SK-N-SH (cell line): ENCODE measurements around the gene LRRC25. TPM values are rescaled to one million over a fixed set of nuclear protein-coding genes. Genes with fewer than 3 reads are reported as not detected.
A peak's percentile ranks its signal among the peaks of the same experiment; 100 is the strongest.

Source experiments
- CTCF ChIA-PET: fragments of 300-600, 350-600 bp; formaldehyde crosslinking; extraction: SDS; loops from one replicate; lab custom pipeline; 2021; lab: Yijun Ruan, JAX
- POLR2A ChIA-PET: fragments of 350-600 bp; sonication (Branson Sonifier 250); formaldehyde crosslinking; extraction: SDS; loops from one replicate; lab custom pipeline; 2020; ENCODE audit warnings: antibody characterized with exemption, inconsistent platforms; lab: Yijun Ruan, JAX
- DNase-seq: peaks from one replicate; pipeline ENCODE4 v3.0.0; 2012
- H2AFZ ChIP-seq: fragments of 200-600 bp; sonication (generic); 2 replicates; pipeline ENCODE4 v1.8.1; 2016; ENCODE audit warnings: antibody characterized with exemption, mild to moderate bottlenecking, low read depth
- H3F3A ChIP-seq: fragments of 200-600 bp; sonication (generic); replicated peaks from 2 replicates; pipeline ENCODE3; 2016; ENCODE audit warnings: antibody characterized with exemption, mild to moderate bottlenecking; ENCODE audit not compliant: insufficient read depth
- H3K27ac ChIP-seq, 2 experiments: fragments of 200-500 bp in 1 of 2; fragments of 200-600 bp in 1 of 2; sonication (Bioruptor generic) in 1 of 2; sonication (generic), shearing (Covaris generic) in 1 of 2; 2 replicates each; pipeline versions ENCODE4 v1.5.1 to v1.6.1; 2014 to 2016; ENCODE audit warnings: low read depth in 2 of 2, inconsistent platforms in 1 of 2, low read length in 1 of 2, mild to moderate bottlenecking in 1 of 2, mixed read lengths in 1 of 2
- H3K27me3 ChIP-seq: fragments of 200-600 bp; sonication (generic), shearing (Covaris generic); 2 replicates; pipeline ENCODE4 v1.6.1; 2016; ENCODE audit warnings: mixed run types; ENCODE audit not compliant: insufficient read depth
- H3K36me3 ChIP-seq, 2 experiments: fragments of 200-500 bp in 1 of 2; fragments of 200-600 bp in 1 of 2; sonication (Bioruptor generic) in 1 of 2; sonication (generic) in 1 of 2; replicated peaks in 1 of 2; 2 replicates each; pipeline versions ENCODE3 to v1.5.1; 2014 to 2016; ENCODE audit warnings: low read length in 1 of 2, mild to moderate bottlenecking in 1 of 2; ENCODE audit not compliant: insufficient read depth in 2 of 2, control insufficient read depth in 1 of 2
- H3K4me1 ChIP-seq, 2 experiments: fragments of 200-500 bp in 1 of 2; fragments of 200-600 bp in 1 of 2; sonication (Bioruptor generic) in 1 of 2; sonication (generic), shearing (Covaris generic) in 1 of 2; 2 replicates each; pipeline versions ENCODE4 v1.5.1 to v1.6.1; 2014 to 2016; ENCODE audit warnings: low read depth in 1 of 2, low read length in 1 of 2, mixed run types in 1 of 2; ENCODE audit not compliant: insufficient read depth in 2 of 2, control insufficient read depth in 1 of 2
- H3K4me2 ChIP-seq: fragments of 200-600 bp; sonication (generic), shearing (Covaris generic); 2 replicates; pipeline ENCODE4 v1.6.1; 2017; ENCODE audit warnings: mixed run types
- H3K4me3 ChIP-seq, 2 experiments: fragments of 200-500 bp in 1 of 2; fragments of 200-600 bp in 1 of 2; sonication (Bioruptor generic) in 1 of 2; sonication (generic), shearing (Covaris generic) in 1 of 2; 2 replicates each; pipeline versions ENCODE4 v1.5.1 to v1.8.1; 2014 to 2016; ENCODE audit warnings: low read depth in 2 of 2, inconsistent platforms in 1 of 2, low read length in 1 of 2, mild to moderate bottlenecking in 1 of 2, mixed read lengths in 1 of 2, moderate library complexity in 1 of 2
- H3K79me2 ChIP-seq: fragments of 200-600 bp; sonication (generic); 2 replicates; pipeline ENCODE4 v1.8.1; 2017; ENCODE audit warnings: mild to moderate bottlenecking; ENCODE audit not compliant: insufficient read depth
- H3K9ac ChIP-seq: fragments of 200-600 bp; sonication (generic); 2 replicates; pipeline ENCODE4 v1.6.1; 2017; ENCODE audit warnings: mixed run types
- H3K9me2 ChIP-seq: fragments of 200-600 bp; sonication (generic); 2 replicates; pipeline ENCODE4 v1.6.1; 2017; ENCODE audit warnings: mixed run types
- H3K9me3 ChIP-seq: fragments of 200-600 bp; sonication (generic); 2 replicates; pipeline ENCODE4 v1.6.1; 2017; ENCODE audit warnings: mixed run types, mild to moderate bottlenecking, moderate library complexity
- H4K20me1 ChIP-seq: fragments of 200-600 bp; sonication (generic); 2 replicates; pipeline ENCODE4 v1.6.1; 2017; ENCODE audit warnings: mild to moderate bottlenecking, mixed run types; ENCODE audit not compliant: insufficient read depth
- CHD2 ChIP-seq: fragments of 150-350 bp; IDR thresholded peaks from 2 replicates; pipeline ENCODE4 v1.6.1; 2018; ENCODE audit warnings: low read length; ENCODE audit not compliant: partially characterized antibody
- EP300 ChIP-seq, 2 experiments: IDR thresholded peaks; 2 replicates each; pipeline versions ENCODE4 v1.4.0 to v1.6.1; 2012; ENCODE audit warnings: borderline replicate concordance in 1 of 2, low read depth in 1 of 2, low read length in 1 of 2
- FOSL2 ChIP-seq: IDR thresholded peaks from 2 replicates; pipeline ENCODE4 v1.4.0; 2012; ENCODE audit warnings: low read depth, mild to moderate bottlenecking, moderate library complexity, borderline replicate concordance
- FOXJ3 ChIP-seq: sonication (generic); formaldehyde crosslinking; IDR thresholded peaks from 2 replicates; pipeline ENCODE4 v1.5.1; 2020; ENCODE audit warnings: mild to moderate bottlenecking, missing genetic modification reagents
- GABPA ChIP-seq: IDR thresholded peaks from 2 replicates; pipeline ENCODE4 v1.4.0; 2012; ENCODE audit warnings: low read depth, mild to moderate bottlenecking
- MAX ChIP-seq: IDR thresholded peaks from 2 replicates; pipeline ENCODE4 v1.4.0; 2012; ENCODE audit warnings: low read depth
- MXI1 ChIP-seq: IDR thresholded peaks from 2 replicates; pipeline ENCODE4 v1.6.1; 2012; ENCODE audit warnings: mild to moderate bottlenecking, low read depth, low read length, improper control_type of control experiment
- REST ChIP-seq: IDR thresholded peaks from 2 replicates; pipeline ENCODE4 v1.6.1; 2012; ENCODE audit warnings: mild to moderate bottlenecking, low read depth, low read length, moderate library complexity
- RFX5 ChIP-seq: IDR thresholded peaks from 2 replicates; pipeline ENCODE4 v1.6.1; 2012; ENCODE audit warnings: mild to moderate bottlenecking, improper control_type of control experiment, low read length
- RXRA ChIP-seq: IDR thresholded peaks from 2 replicates; pipeline ENCODE4 v1.4.0; 2012; ENCODE audit warnings: low read depth, mild to moderate bottlenecking, borderline replicate concordance
- TAF1 ChIP-seq: IDR thresholded peaks from 2 replicates; pipeline ENCODE4 v1.6.1; 2012; ENCODE audit warnings: low read depth, mild to moderate bottlenecking, low read length, moderate library complexity, borderline replicate concordance
- USF1 ChIP-seq: IDR thresholded peaks from 2 replicates; pipeline ENCODE4 v1.4.0; 2012; ENCODE audit warnings: low read depth, borderline replicate concordance
- WGBS: methylation state at CpG from one replicate; pipeline ENCODE4 v1.1.6; 2017; ENCODE audit warnings: low lambda C conversion rate; 5-methylcytosine and 5-hydroxymethylcytosine counted together
- polyA plus RNA-seq, 3 experiments: library from polyadenylated mRNA; depleted of rRNA; stranded (reverse); fragments of >200 nt; gene quantifications; 2 replicates each; pipeline ENCODE4 v1.2.3, GENCODE V29; 2012

LRRC25 gene
- polyA plus RNA-seq, 1 of the 3 experiments (the other 2 are of a cell fraction), result not detected

- POLR2A ChIA-PET, result interaction anchor here (0.7 to 1.4 kb wide), 7 partner anchors 12 to 211 kb away, joined by 3 to 6 read pairs (median 3); partner anchors contain the start of gene JUND
- Histone ChIP-seq H3K27me3 (no peaks in the 10 kb centered on the region), H3K36me3 (no peaks in the 10 kb centered on the region), H3K4me2 (peak overlapping the region; percentile 84), H3K9ac (peak overlapping the region; percentile 79), H3F3A (peaks cover 22% of the 10 kb centered on the region), H3K9me2 (no peaks in the 10 kb centered on the region), H3K4me1 (peaks cover 44 to 53% of the 10 kb centered on the region in 2 experiments; a peak in 3 of 4 replicates), H3K4me3 (peak overlapping the region; percentile 45 to 50), H3K9me3 (no peaks in the 10 kb centered on the region), H3K27ac (peak overlapping the region; percentile 89 to 93), H2AFZ (peak overlapping the region; percentile 53; the same call in 1 of the 2 replicates), H3K79me2 (peaks cover 26% of the 10 kb centered on the region), H4K20me1 (peaks cover 12% of the 10 kb centered on the region; the same call in 1 of the 2 replicates)
- CTCF ChIA-PET, result interaction anchor here (0.9 to 12.1 kb wide), 8 partner anchors 19 to 137 kb away, joined by 3 to 217 read pairs (median 4); partner anchors contain the start of genes GDF15, JUND and LSM4
- 3% methylated on average over 36 of the region's 44 CpGs for WGBS
- peak; percentile 92 for DNase-seq
- TF ChIP-seq REST, result no peak
- peak; percentile 81 for TF ChIP-seq MXI1
- peak; percentile 90 for TF ChIP-seq MAX
- peak; percentile 41 for TF ChIP-seq CHD2
- 0 out of 2 replicates have a peak, but pooled peaks have one; percentile 17 for TF ChIP-seq TAF1
These were observed 19.4 kb upstream of the LRRC25 start for GRCh38 chr19:18416778-18417249.

- Histone ChIP-seq H3K9ac (no peak overlapping the region), H3K27ac (no peak overlapping the region), H2AFZ (no peak overlapping the region), H3K4me3 (no peak overlapping the region), H3K9me3 (no peaks in the 10 kb centered on the region), H3K4me1 (peaks cover 42 to 44% of the 10 kb centered on the region in 2 experiments; a peak in 3 of 4 replicates), H3K36me3 (no peaks in the 10 kb centered on the region), H3K79me2 (peaks cover 11% of the 10 kb centered on the region), H4K20me1 (no peaks in the 10 kb centered on the region; the same call in 1 of the 2 replicates), H3F3A (peaks cover 22% of the 10 kb centered on the region), H3K9me2 (no peaks in the 10 kb centered on the region), H3K27me3 (no peaks in the 10 kb centered on the region), H3K4me2 (no peak overlapping the region; the same call in 1 of the 2 replicates)
- POLR2A ChIA-PET, result interaction anchor here (1.7 kb wide), 1 partner anchor 134 kb away, joined by 7 read pairs; the partner anchor contains the start of gene JUND
- no peak for TF ChIP-seq FOXJ3 (CRISPR knock-in tag)
- no peak for TF ChIP-seq RFX5
- TF ChIP-seq EP300 (IDR thresholded peaks at IDR 0.05; ENCODE audit: borderline replicate concordance in 1 of 2, low read depth in 1 of 2, low read length in 1 of 2), result no peak
- TF ChIP-seq GABPA, result no peak
- no peak for TF ChIP-seq RXRA
- no peak for TF ChIP-seq USF1
- TF ChIP-seq FOSL2, result no peak
- CTCF ChIA-PET, result interaction anchor here (1.1 to 12.1 kb wide), 6 partner anchors 23 to 175 kb away, joined by 3 to 217 read pairs (median 62); partner anchors contain the start of genes GDF15 and JUND
- no peak for DNase-seq
- 88% methylated on average over 18 of the region's 25 CpGs for WGBS
These were observed 17.9 kb upstream of the LRRC25 start for GRCh38 chr19:18415178-18415867.
